K562 (cell line): ENCODE data around the gene MDM4. TPM values are rescaled to one million over a fixed set of nuclear protein-coding genes. Genes with fewer than 3 reads are reported as not detected.

ENCODE experiments used
- BHLHE40 ChIP-seq: IDR thresholded peaks from 2 replicates; pipeline ENCODE4 v1.6.1; 2011; ENCODE audit warnings: low read length, improper control_type of control experiment
- CBFA2T3 ChIP-seq: fragments of 450-650 bp; IDR thresholded peaks from 2 replicates; pipeline ENCODE4 v1.6.1; 2017
- FOSL1 ChIP-seq: fragments of 200-800 bp; sonication (Bioruptor generic); conservative IDR thresholded peaks from 2 replicates; pipeline ENCODE4 v1.6.1; 2016; ENCODE audit warnings: missing genetic modification characterization, missing compliant biosample characterization
- HDAC1 ChIP-seq, 2 experiments: fragments of 450-650 bp; IDR thresholded peaks; 2 replicates each; pipeline ENCODE4 v1.6.1; 2016 to 2017; ENCODE audit warnings: inconsistent platforms in 1 of 2, mild to moderate bottlenecking in 1 of 2, moderate library complexity in 1 of 2
- HMG20A ChIP-seq: fragments of 450-650 bp; formaldehyde crosslinking; conservative IDR thresholded peaks from 2 replicates; pipeline ENCODE4 v1.4.0; 2020; ENCODE audit warnings: mild to moderate bottlenecking, mixed read lengths
- MECOM ChIP-seq: fragments of 250-450 bp; sonication (Bioruptor Pico); IDR thresholded peaks from 2 replicates; pipeline ENCODE4 v1.8.0; 2022; ENCODE audit warnings: inconsistent platforms
- POLR2AphosphoS2 ChIP-seq: IDR thresholded peaks from 2 replicates; pipeline ENCODE4 v1.6.1; 2012; ENCODE audit warnings: low read length, improper control_type of control experiment
- REST ChIP-seq, 2 experiments: fragments of 450-650 bp; formaldehyde crosslinking in 1 of 2; IDR thresholded peaks; 2 replicates each; pipeline versions ENCODE4 v1.4.0 to v1.6.1; 2014 to 2020; ENCODE audit warnings: mild to moderate bottlenecking in 2 of 2, borderline replicate concordance in 1 of 2, low read depth in 1 of 2
- SLC30A9 ChIP-seq: fragments of 250-450 bp; sonication (Bioruptor Pico); IDR thresholded peaks from 2 replicates; pipeline ENCODE4 v1.8.0; 2022; ENCODE audit warnings: mild to moderate bottlenecking, moderate library complexity
- SREBF1 ChIP-seq: fragments of 150-350 bp; IDR thresholded peaks from 2 replicates; pipeline ENCODE4 v1.6.1; 2014; ENCODE audit warnings: antibody characterized with exemption, low read depth, low read length, borderline replicate concordance
- TAF9B ChIP-seq: fragments of 450-650 bp; IDR thresholded peaks from 2 replicates; pipeline ENCODE4 v1.6.1; 2018; ENCODE audit warnings: mild to moderate bottlenecking; ENCODE audit not compliant: partially characterized antibody
- ZBTB9 ChIP-seq: fragments of 450-650 bp; formaldehyde crosslinking; IDR thresholded peaks from 2 replicates; pipeline ENCODE4 v1.4.0; 2020; ENCODE audit warnings: mild to moderate bottlenecking, moderate library complexity
- ZFP36 ChIP-seq: fragments of 150-350 bp; IDR thresholded peaks from 2 replicates; pipeline ENCODE4 v1.6.1; 2018; ENCODE audit warnings: low read length, low read depth; ENCODE audit not compliant: partially characterized antibody
- ZNF561 ChIP-seq: fragments of 450-650 bp; formaldehyde crosslinking; conservative IDR thresholded peaks from 2 replicates; pipeline ENCODE4 v1.4.0; 2020; ENCODE audit warnings: mild to moderate bottlenecking, moderate library complexity
- polyA plus RNA-seq, 8 experiments: library from polyadenylated mRNA; depleted of rRNA in 4 of 8; stranded (reverse) in 5 of 8; unstranded in 3 of 8; fragments of >200 nt; fragmentation: Nextera tagmentation in 2 of 8; fragmentation: Illumina TruSeq in 1 of 8; extraction: Ambion mirVana in 2 of 8; extraction: Trizol in 1 of 8; gene quantifications; 2 replicates each; pipeline versions ENCODE4 v1.2.1 to v1.2.3, GENCODE V29; 2011 to 2014; ENCODE audit warnings: inconsistent platforms in 1 of 8, missing spikeins in 1 of 8
- total RNA-seq, 7 experiments: library from RNA; depleted of rRNA in 6 of 7; stranded (reverse); fragments of >200 nt in 6 of 7; fragmentation: Illumina TruSeq in 2 of 7; extraction: Trizol in 2 of 7; gene quantifications; 2 replicates each; pipeline versions ENCODE4 v1.2.1 to v1.2.3, GENCODE V29; 2011 to 2021; ENCODE audit warnings: low replicate concordance in 1 of 7
- TF ChIP-seq, protein P1 (sequence below): fragments of 250-450 bp; sonication (Bioruptor Pico); IDR thresholded peaks from 2 replicates; pipeline ENCODE4 v1.6.1; 2021; ENCODE audit warnings: mild to moderate bottlenecking
- TF ChIP-seq, protein P2 (sequence below): fragments of 450-650 bp; IDR thresholded peaks from 2 replicates; pipeline ENCODE4 v1.6.1; 2016

Gene MDM4
- total and polyA plus RNA-seq, 9 of the 15 experiments (the other 6 are each of a cell fraction or from before 2014, with no cell fraction given), result 3.3 to 61.7 (median 21.2) TPM

GRCh38 chr1:204565617-204566582 lies 49.7 kb downstream of the MDM4 start (continued):
- TF ChIP-seq CBFA2T3 (peak; percentile 95), FOSL1 (tag) (peak; percentile 90), POLR2AphosphoS2 (no peak), BHLHE40 (peak; percentile 72), ZFP36 (peak; percentile 30), SLC30A9 (CRISPR knock-in tag) (no peak), HMG20A (CRISPR knock-in tag) (no peak), ZBTB9 (CRISPR knock-in tag) (0 out of 2 replicates have a peak, but pooled peaks have one; percentile 15), REST (IDR thresholded peaks at IDR 0.05; ENCODE audit: borderline replicate concordance) (peak; percentile 93), REST (CRISPR knock-in tag; IDR thresholded peaks at IDR 0.05; ENCODE audit: low read depth) (no peak), HDAC1 (IDR thresholded peaks at IDR 0.05) (peak in 1 of 2 experiments; percentile 88; a peak in 2 of 4 replicates), TAF9B (peak; percentile 39), MECOM (CRISPR knock-in tag) (peak; percentile 96), ZNF561 (no peak), SREBF1 (peak; percentile 26; the same call in 1 of the 2 replicates)
- TF ChIP-seq, protein P1, sequence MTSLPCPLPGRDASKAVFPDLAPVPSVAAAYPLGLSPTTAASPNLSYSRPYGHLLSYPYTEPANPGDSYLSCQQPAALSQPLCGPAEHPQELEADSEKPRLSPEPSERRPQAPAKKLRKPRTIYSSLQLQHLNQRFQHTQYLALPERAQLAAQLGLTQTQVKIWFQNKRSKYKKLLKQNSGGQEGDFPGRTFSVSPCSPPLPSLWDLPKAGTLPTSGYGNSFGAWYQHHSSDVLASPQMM (CRISPR knock-in tag), result no peak
- TF ChIP-seq, protein P2, sequence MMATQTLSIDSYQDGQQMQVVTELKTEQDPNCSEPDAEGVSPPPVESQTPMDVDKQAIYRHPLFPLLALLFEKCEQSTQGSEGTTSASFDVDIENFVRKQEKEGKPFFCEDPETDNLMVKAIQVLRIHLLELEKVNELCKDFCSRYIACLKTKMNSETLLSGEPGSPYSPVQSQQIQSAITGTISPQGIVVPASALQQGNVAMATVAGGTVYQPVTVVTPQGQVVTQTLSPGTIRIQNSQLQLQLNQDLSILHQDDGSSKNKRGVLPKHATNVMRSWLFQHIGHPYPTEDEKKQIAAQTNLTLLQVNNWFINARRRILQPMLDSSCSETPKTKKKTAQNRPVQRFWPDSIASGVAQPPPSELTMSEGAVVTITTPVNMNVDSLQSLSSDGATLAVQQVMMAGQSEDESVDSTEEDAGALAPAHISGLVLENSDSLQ, result peak; percentile 68
